Osteoblast (primary cell): ENCODE data around the gene SMIM24. TPM values are rescaled to one million over a fixed set of nuclear protein-coding genes. Genes with fewer than 3 reads are reported as not detected.

Experiments
- DNase-seq: peaks from one replicate; pipeline ENCODE4 v3.0.0; 2011; ENCODE audit warnings: low spot score, mixed read lengths; ENCODE audit not compliant: insufficient read length; ENCODE audit errors: missing footprints
- H2AFZ ChIP-seq: 2 replicates; pipeline ENCODE4 v1.6.0; 2011; ENCODE audit warnings: mild to moderate bottlenecking, low read length
- H3K27ac ChIP-seq: 2 replicates; pipeline ENCODE4 v1.5.1; 2011; ENCODE audit warnings: mild to moderate bottlenecking, low read depth, low read length, moderate library complexity
- H3K27me3 ChIP-seq: 2 replicates; pipeline ENCODE4 v1.6.0; 2012; ENCODE audit warnings: mild to moderate bottlenecking, control low read depth, inconsistent platforms, low read length, moderate library complexity; ENCODE audit not compliant: insufficient read depth
- H3K36me3 ChIP-seq: 2 replicates; pipeline ENCODE4 v1.5.1; 2011; ENCODE audit warnings: mild to moderate bottlenecking, low read length, control low read depth, moderate library complexity; ENCODE audit not compliant: insufficient read depth
- H3K4me1 ChIP-seq: 2 replicates; pipeline ENCODE4 v1.5.1; 2011; ENCODE audit warnings: mild to moderate bottlenecking, low read length, control low read depth, moderate library complexity; ENCODE audit not compliant: insufficient read depth
- H3K4me2 ChIP-seq: 2 replicates; pipeline ENCODE4 v1.6.0; 2011; ENCODE audit warnings: mild to moderate bottlenecking, low read length; ENCODE audit not compliant: insufficient read depth
- H3K4me3 ChIP-seq: fragments of 200-600 bp; sonication (generic); 3 replicates; pipeline ENCODE4 v1.5.1; 2012; ENCODE audit warnings: mild to moderate bottlenecking, low read length, inconsistent platforms; ENCODE audit not compliant: insufficient read depth
- H3K79me2 ChIP-seq: 2 replicates; pipeline ENCODE4 v1.6.0; 2012; ENCODE audit warnings: mild to moderate bottlenecking, low read length, control low read depth, inconsistent platforms; ENCODE audit not compliant: insufficient read depth
- H3K9me3 ChIP-seq: 2 replicates; pipeline ENCODE4 v1.5.1; 2011; ENCODE audit warnings: low read depth, low read length, control low read depth
- H4K20me1 ChIP-seq: 2 replicates; pipeline ENCODE4 v1.6.0; 2012; ENCODE audit warnings: mild to moderate bottlenecking, low read length, control low read depth; ENCODE audit not compliant: insufficient read depth
- CTCF ChIP-seq: IDR thresholded peaks from 2 replicates; pipeline ENCODE4 v1.5.1; 2011; ENCODE audit warnings: mild to moderate bottlenecking, low read depth, low read length, moderate library complexity; ENCODE audit errors: extremely low read depth
- total RNA-seq: library from RNA; depleted of rRNA; stranded (reverse); fragments of >200 nt; gene quantifications from 2 replicates; pipeline ENCODE4 v1.2.3, GENCODE V29; 2012

SMIM24 gene
- total RNA-seq, 1 donor, result not detected

DNA sequence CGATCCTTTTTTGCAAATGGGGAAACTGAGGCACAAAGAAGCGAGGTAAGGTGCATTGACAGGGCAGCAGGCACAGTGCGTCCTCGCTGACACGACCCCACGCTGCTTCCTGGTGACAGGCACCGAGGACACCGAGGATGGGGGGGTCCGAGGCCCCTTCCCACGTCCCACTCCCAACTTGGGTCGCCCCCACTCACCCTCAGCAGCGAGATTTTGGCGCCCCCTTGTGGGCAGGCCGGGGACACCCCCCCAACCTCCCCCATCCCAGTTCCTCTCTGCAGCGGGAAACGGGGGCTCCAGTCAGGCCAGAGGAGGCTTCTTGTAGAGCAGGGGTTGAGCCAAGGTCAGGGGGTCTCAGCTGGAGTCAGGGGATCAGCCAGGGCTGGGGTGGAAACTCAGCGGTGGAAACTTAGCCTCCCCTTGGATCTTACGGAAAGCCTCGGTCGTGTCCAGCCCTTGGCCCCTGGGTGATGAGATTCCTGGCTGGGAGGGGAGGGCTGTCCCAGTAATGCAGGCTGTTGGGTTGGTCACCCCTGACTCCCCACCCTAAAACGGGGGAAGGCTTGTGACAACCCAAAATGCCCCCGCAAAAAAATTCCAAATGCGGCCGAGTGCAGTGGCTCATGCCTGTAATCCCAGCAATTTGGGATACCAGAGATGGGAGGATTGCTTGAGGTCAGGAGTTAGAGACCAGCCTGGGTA, 8.2 kb downstream of the SMIM24 start:
- Histone ChIP-seq H2AFZ (no peak overlapping the region), H3K27ac (no peak overlapping the region), H4K20me1 (peaks cover 19% of the 10 kb centered on the region), H3K4me3 (no peak overlapping the region), H3K36me3 (peaks cover 3% of the 10 kb centered on the region), H3K9me3 (no peaks in the 10 kb centered on the region), H3K79me2 (no peaks in the 10 kb centered on the region), H3K4me2 (peak overlapping the region; percentile 23), H3K4me1 (no peaks in the 10 kb centered on the region), H3K27me3 (peaks cover 9% of the 10 kb centered on the region)
- peak; percentile 94 for DNase-seq
- peak; percentile 76 for TF ChIP-seq CTCF

DNA sequence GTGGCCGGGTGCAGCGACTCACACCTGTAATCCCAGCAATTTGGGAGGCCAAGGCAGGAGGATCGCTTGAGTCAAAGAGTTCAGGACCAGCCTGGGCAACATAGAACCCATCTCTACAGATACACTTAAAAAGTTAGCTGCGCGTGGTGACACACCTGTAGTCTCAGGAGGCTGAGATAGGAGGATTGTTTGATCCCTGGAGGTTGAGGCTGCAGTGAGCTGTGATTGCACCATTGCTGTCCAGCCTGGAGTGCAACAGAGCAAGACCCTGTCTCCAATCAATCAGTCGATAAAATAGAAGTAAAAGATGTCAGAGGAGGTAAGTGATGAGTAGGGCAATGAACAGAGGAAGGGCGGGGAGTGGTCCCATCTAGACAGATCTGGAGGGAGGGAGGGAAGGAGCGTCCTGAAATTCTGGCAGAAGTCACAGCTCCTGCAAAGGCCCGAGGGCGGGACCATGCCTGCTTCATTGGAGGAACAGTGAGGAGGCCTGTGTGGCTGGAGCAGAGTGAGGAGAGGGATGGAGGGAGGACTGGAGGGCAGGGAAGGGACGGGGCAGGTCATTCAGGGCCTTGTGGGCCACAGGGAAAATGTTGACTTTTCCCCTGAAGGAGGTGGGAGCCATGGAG, 9.7 kb downstream of the SMIM24 start:
- H3K79me2 ChIP-seq, result no peaks in the 10 kb centered on the region
- H2AFZ ChIP-seq, result no peak overlapping the region

GRCh38 chr19:3469638-3470499, 10.5 kb downstream of the SMIM24 start:
- H4K20me1 ChIP-seq, result peaks cover 30% of the 10 kb centered on the region
- H3K4me2 ChIP-seq, result no peak overlapping the region
- peaks cover 8% of the 10 kb centered on the region for H3K36me3 ChIP-seq
- no peak overlapping the region for H2AFZ ChIP-seq
- H3K79me2 ChIP-seq, result no peaks in the 10 kb centered on the region
- TF ChIP-seq CTCF, result peak; percentile 10
- peaks cover 5% of the 10 kb centered on the region for H3K27me3 ChIP-seq
- no peaks in the 10 kb centered on the region for H3K4me1 ChIP-seq
- H3K4me3 ChIP-seq, result no peak overlapping the region
- H3K27ac ChIP-seq, result peak overlapping the region; percentile 8
- H3K9me3 ChIP-seq, result no peaks in the 10 kb centered on the region
- peak; percentile 77 for DNase-seq

More for the DNA sequence above, 9.7 kb downstream of the SMIM24 start:
- TF ChIP-seq CTCF, result no peak
- peak; percentile 72 for DNase-seq
- H4K20me1 ChIP-seq, result peaks cover 27% of the 10 kb centered on the region
- no peaks in the 10 kb centered on the region for H3K9me3 ChIP-seq
- no peak overlapping the region for H3K27ac ChIP-seq
- peaks cover 8% of the 10 kb centered on the region for H3K36me3 ChIP-seq
- H3K4me3 ChIP-seq, result no peak overlapping the region
- H3K27me3 ChIP-seq, result peaks cover 9% of the 10 kb centered on the region
- H3K4me1 ChIP-seq, result no peaks in the 10 kb centered on the region
- H3K4me2 ChIP-seq, result no peak overlapping the region
